Nephron (organoid): ENCODE results near the gene PAK5.

Experiments used
- H3K27ac Mint-ChIP-seq, 3 experiments: 2 replicates each; pipeline ENCODE4 v1.8.0; 2020; ENCODE audit warnings: mixed read lengths in 3 of 3, mild to moderate bottlenecking in 2 of 3, moderate library complexity in 1 of 3
- H3K27me3 Mint-ChIP-seq: 2 replicates; pipeline ENCODE4 v1.8.0; 2021; ENCODE audit warnings: low read depth, mild to moderate bottlenecking, moderate library complexity, mixed read lengths
- H3K36me3 Mint-ChIP-seq: 2 replicates; pipeline ENCODE4 v1.8.0; 2020; ENCODE audit warnings: low read depth, mixed read lengths
- H3K4me1 Mint-ChIP-seq: 2 replicates; pipeline ENCODE4 v1.8.0; 2020; ENCODE audit warnings: mixed read lengths
- H3K4me3 Mint-ChIP-seq, 3 experiments: 2 replicates each; pipeline ENCODE4 v1.8.0; 2020; ENCODE audit warnings: mild to moderate bottlenecking in 3 of 3, mixed read lengths in 3 of 3, moderate library complexity in 2 of 3
- H3K9me3 Mint-ChIP-seq: 2 replicates; pipeline ENCODE4 v1.8.0; 2020; ENCODE audit warnings: mixed read lengths
- TF ChIP-seq, protein P1 (sequence below), 3 experiments: fragments of 200-600 bp; sonication (generic); IDR thresholded peaks; one replicate each; pipeline ENCODE4 v1.5.0; 2021; ENCODE audit warnings: antibody characterized with exemption in 3 of 3; ENCODE audit not compliant: unreplicated experiment in 3 of 3

PAK5 gene

GRCh38 chr20:9758752-9759151 lies 80.1 kb downstream of the PAK5 start:
- Mint-ChIP-seq H3K27ac (no peak overlapping the region), H3K27me3 (no peaks in the 10 kb centered on the region), H3K4me3 (no peak overlapping the region), H3K36me3 (peaks cover 3% of the 10 kb centered on the region), H3K4me1 (no peaks in the 10 kb centered on the region), H3K9me3 (peaks cover 7% of the 10 kb centered on the region)
- TF ChIP-seq, protein P1, sequence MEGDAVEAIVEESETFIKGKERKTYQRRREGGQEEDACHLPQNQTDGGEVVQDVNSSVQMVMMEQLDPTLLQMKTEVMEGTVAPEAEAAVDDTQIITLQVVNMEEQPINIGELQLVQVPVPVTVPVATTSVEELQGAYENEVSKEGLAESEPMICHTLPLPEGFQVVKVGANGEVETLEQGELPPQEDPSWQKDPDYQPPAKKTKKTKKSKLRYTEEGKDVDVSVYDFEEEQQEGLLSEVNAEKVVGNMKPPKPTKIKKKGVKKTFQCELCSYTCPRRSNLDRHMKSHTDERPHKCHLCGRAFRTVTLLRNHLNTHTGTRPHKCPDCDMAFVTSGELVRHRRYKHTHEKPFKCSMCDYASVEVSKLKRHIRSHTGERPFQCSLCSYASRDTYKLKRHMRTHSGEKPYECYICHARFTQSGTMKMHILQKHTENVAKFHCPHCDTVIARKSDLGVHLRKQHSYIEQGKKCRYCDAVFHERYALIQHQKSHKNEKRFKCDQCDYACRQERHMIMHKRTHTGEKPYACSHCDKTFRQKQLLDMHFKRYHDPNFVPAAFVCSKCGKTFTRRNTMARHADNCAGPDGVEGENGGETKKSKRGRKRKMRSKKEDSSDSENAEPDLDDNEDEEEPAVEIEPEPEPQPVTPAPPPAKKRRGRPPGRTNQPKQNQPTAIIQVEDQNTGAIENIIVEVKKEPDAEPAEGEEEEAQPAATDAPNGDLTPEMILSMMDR (IDR thresholded peaks at IDR 0.05; ENCODE audit: unreplicated experiment in 3 of 3): no peak

GRCh38 chr20:9756660-9757059 lies 82.2 kb downstream of the PAK5 start:
- Mint-ChIP-seq H3K4me1 (no peaks in the 10 kb centered on the region), H3K9me3 (no peaks in the 10 kb centered on the region)

DNA sequence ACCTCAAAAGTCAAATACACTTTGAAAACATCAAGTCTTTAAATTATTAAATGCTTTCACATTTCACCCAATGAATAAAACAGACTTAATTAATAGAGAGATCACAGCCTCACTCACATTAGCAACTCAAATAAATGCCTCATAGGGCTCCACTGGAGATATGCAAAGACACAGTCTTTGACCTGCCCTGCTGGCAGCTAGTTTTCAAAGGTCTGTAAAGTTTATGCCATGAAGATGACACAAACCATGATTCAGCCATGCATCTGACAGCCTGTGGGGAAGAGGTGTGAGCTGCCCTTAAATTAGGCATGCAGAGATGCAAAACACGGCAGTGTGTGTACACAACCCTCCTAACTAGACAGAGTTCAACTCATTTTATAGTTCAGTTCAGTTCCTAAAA lies 83.6 kb downstream of the PAK5 start:
- H3K36me3 Mint-ChIP-seq: no peaks in the 10 kb centered on the region
- TF ChIP-seq, protein P1 (IDR thresholded peaks at IDR 0.05; ENCODE audit: unreplicated experiment in 3 of 3): no peak
- H3K4me1 Mint-ChIP-seq: no peaks in the 10 kb centered on the region
- no peak overlapping the region for H3K27ac Mint-ChIP-seq
- H3K9me3 Mint-ChIP-seq: no peaks in the 10 kb centered on the region
- H3K4me3 Mint-ChIP-seq: no peak overlapping the region
- no peaks in the 10 kb centered on the region for H3K27me3 Mint-ChIP-seq

More at GRCh38 chr20:9756660-9757059, 82.2 kb downstream of the PAK5 start:
- H3K36me3 Mint-ChIP-seq: no peaks in the 10 kb centered on the region
- no peak overlapping the region for H3K27ac Mint-ChIP-seq
- no peak overlapping the region for H3K4me3 Mint-ChIP-seq
- TF ChIP-seq, protein P1 (IDR thresholded peaks at IDR 0.05; ENCODE audit: unreplicated experiment in 3 of 3): no peak
- H3K27me3 Mint-ChIP-seq: no peaks in the 10 kb centered on the region

DNA sequence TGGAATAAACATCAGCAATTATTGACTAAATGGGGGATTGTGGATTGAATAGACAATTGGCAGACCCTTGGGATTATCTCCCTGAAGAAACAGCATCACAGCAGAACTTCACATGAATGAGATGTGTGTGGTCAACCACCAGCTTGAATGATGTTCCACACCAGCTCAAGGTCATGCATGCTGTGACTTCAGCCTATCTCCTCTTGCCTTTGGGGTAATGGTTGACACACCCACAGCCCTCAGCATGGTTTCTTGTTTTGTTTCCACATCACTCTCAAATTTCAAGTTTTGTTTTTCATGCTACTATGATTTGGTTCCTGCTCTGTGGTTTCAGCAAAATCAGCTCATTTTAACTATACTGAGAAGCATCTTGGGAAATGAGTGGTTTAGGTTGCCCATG lies 94.3 kb downstream of the PAK5 start:
- no peak overlapping the region for H3K27ac Mint-ChIP-seq
- peaks cover 8% of the 10 kb centered on the region for H3K9me3 Mint-ChIP-seq
- no peak overlapping the region for H3K4me3 Mint-ChIP-seq
- H3K4me1 Mint-ChIP-seq: peaks cover 5% of the 10 kb centered on the region
- no peaks in the 10 kb centered on the region for H3K36me3 Mint-ChIP-seq
- TF ChIP-seq, protein P1 (IDR thresholded peaks at IDR 0.05; ENCODE audit: unreplicated experiment in 3 of 3): no peak
- no peaks in the 10 kb centered on the region for H3K27me3 Mint-ChIP-seq

- no peaks in the 10 kb centered on the region for H3K27me3 Mint-ChIP-seq
- peaks cover 12% of the 10 kb centered on the region for H3K4me1 Mint-ChIP-seq
- TF ChIP-seq, protein P1 (IDR thresholded peaks at IDR 0.05; ENCODE audit: unreplicated experiment in 3 of 3): no peak
These were observed 95.0 kb downstream of the PAK5 start for GRCh38 chr20:9743871-9744270.

GRCh38 chr20:9742821-9743220 lies 96.1 kb downstream of the PAK5 start:
- H3K4me3 Mint-ChIP-seq: no peak overlapping the region
- H3K36me3 Mint-ChIP-seq: no peaks in the 10 kb centered on the region
- H3K27ac Mint-ChIP-seq: no peak overlapping the region
- no peaks in the 10 kb centered on the region for H3K27me3 Mint-ChIP-seq
- TF ChIP-seq, protein P1 (IDR thresholded peaks at IDR 0.05; ENCODE audit: unreplicated experiment in 3 of 3): no peak
- H3K9me3 Mint-ChIP-seq: peaks cover 8% of the 10 kb centered on the region
- peaks cover 19% of the 10 kb centered on the region for H3K4me1 Mint-ChIP-seq

More at GRCh38 chr20:9743871-9744270, 95.0 kb downstream of the PAK5 start:
- Mint-ChIP-seq H3K9me3 (peaks cover 8% of the 10 kb centered on the region), H3K27ac (no peak overlapping the region), H3K36me3 (no peaks in the 10 kb centered on the region), H3K4me3 (no peak overlapping the region)
